Measurements from ENCODE around the gene TMEM154. TPM values are rescaled to one million over a fixed set of nuclear protein-coding genes. Genes with fewer than 3 reads are reported as not detected.

The TMEM154 gene
- total and polyA plus RNA-seq, 4 donors: under 0.01 to 5.4 (median 2.6) TPM

GRCh38 chr4:152575533-152575932 is 104.3 kb downstream of the TMEM154 start:
- no peaks in the 10 kb centered on the region for H3K27me3 ChIP-seq (ENCODE audit: control insufficient read depth in 1 of 2, insufficient read depth in 2 of 2, low read length in 1 of 2)
- ATAC-seq (ENCODE audit: low FRiP score) (no peak), DNase-seq (no peak)
- WGBS, 2 donors: 38 to 43% methylated on average over 1 of the region's 1 CpG
- H3K9me3 ChIP-seq (ENCODE audit: control insufficient read depth, low read length): peaks cover 1% of the 10 kb centered on the region
- no peaks in the 10 kb centered on the region for H3K36me3 ChIP-seq (ENCODE audit: control insufficient read depth in 1 of 2, insufficient read depth in 2 of 2, low read length in 1 of 2)
- no peaks in the 10 kb centered on the region for H3K4me1 ChIP-seq (ENCODE audit: control insufficient read depth in 1 of 2, insufficient read depth in 2 of 2, low read length in 2 of 2)
- H3K27ac ChIP-seq (ENCODE audit: low read depth in 1 of 2, low read length in 2 of 2): no peak overlapping the region
- intact Hi-C loops (cut with DNase I): no loop called here
- H3K4me3 ChIP-seq (ENCODE audit: low read length in 2 of 2): no peak overlapping the region

- no peak for ATAC-seq (ENCODE audit: low FRiP score)
- intact Hi-C loops (cut with DNase I): no loop called here
- 77 to 84% methylated on average over 2 of the region's 2 CpGs for WGBS, 2 donors
Observed at GRCh38 chr4:152573861-152574260, 105.9 kb downstream of the TMEM154 start.

GRCh38 chr4:152572417-152573086 is 107.2 kb downstream of the TMEM154 start:
- DNase-seq: no peak
- intact Hi-C loops (cut with DNase I): no loop called here
- Histone ChIP-seq H3K27ac (ENCODE audit: low read depth in 1 of 2, low read length in 2 of 2) (no peak overlapping the region), H3K4me3 (ENCODE audit: low read length in 2 of 2) (no peak overlapping the region), H3K27me3 (ENCODE audit: control insufficient read depth in 1 of 2, insufficient read depth in 2 of 2, low read length in 1 of 2) (no peaks in the 10 kb centered on the region), H3K4me1 (ENCODE audit: control insufficient read depth in 1 of 2, insufficient read depth in 2 of 2, low read length in 2 of 2) (no peaks in the 10 kb centered on the region), H3K9me3 (ENCODE audit: control insufficient read depth, low read length) (peaks cover 1% of the 10 kb centered on the region), H3K36me3 (ENCODE audit: control insufficient read depth in 1 of 2, insufficient read depth in 2 of 2, low read length in 1 of 2) (no peaks in the 10 kb centered on the region)
- no peak for ATAC-seq (ENCODE audit: low FRiP score)
- WGBS, 2 donors: 72 to 74% methylated on average over 9 of the region's 9 CpGs

More at GRCh38 chr4:152573861-152574260, 105.9 kb downstream of the TMEM154 start:
- H3K27me3 ChIP-seq (ENCODE audit: control insufficient read depth in 1 of 2, insufficient read depth in 2 of 2, low read length in 1 of 2): no peaks in the 10 kb centered on the region
- H3K27ac ChIP-seq (ENCODE audit: low read depth in 1 of 2, low read length in 2 of 2): no peak overlapping the region
- no peaks in the 10 kb centered on the region for H3K4me1 ChIP-seq (ENCODE audit: control insufficient read depth in 1 of 2, insufficient read depth in 2 of 2, low read length in 2 of 2)
- H3K36me3 ChIP-seq (ENCODE audit: control insufficient read depth in 1 of 2, insufficient read depth in 2 of 2, low read length in 1 of 2): no peaks in the 10 kb centered on the region
- no peak overlapping the region for H3K4me3 ChIP-seq (ENCODE audit: low read length in 2 of 2)
- no peak for DNase-seq
- H3K9me3 ChIP-seq (ENCODE audit: control insufficient read depth, low read length): peaks cover 1% of the 10 kb centered on the region

- DNase-seq (no peak), ATAC-seq (ENCODE audit: low FRiP score) (no peak)
- Histone ChIP-seq H3K27me3 (ENCODE audit: control insufficient read depth in 1 of 2, insufficient read depth in 2 of 2, low read length in 1 of 2) (no peaks in the 10 kb centered on the region), H3K9me3 (ENCODE audit: control insufficient read depth, low read length) (peaks cover 1% of the 10 kb centered on the region), H3K27ac (ENCODE audit: low read depth in 1 of 2, low read length in 2 of 2) (no peak overlapping the region), H3K4me3 (ENCODE audit: low read length in 2 of 2) (no peak overlapping the region), H3K36me3 (ENCODE audit: control insufficient read depth in 1 of 2, insufficient read depth in 2 of 2, low read length in 1 of 2) (no peaks in the 10 kb centered on the region), H3K4me1 (ENCODE audit: control insufficient read depth in 1 of 2, insufficient read depth in 2 of 2, low read length in 2 of 2) (no peaks in the 10 kb centered on the region)
- 84 to 98% methylated on average over 1 of the region's 1 CpG for WGBS, 2 donors
- intact Hi-C loops (cut with DNase I): no loop called here
Observed at GRCh38 chr4:152571770-152572169, 108.0 kb downstream of the TMEM154 start.

- Histone ChIP-seq H3K27ac (ENCODE audit: low read depth in 1 of 2, low read length in 2 of 2) (no peak overlapping the region), H3K36me3 (ENCODE audit: control insufficient read depth in 1 of 2, insufficient read depth in 2 of 2, low read length in 1 of 2) (no peaks in the 10 kb centered on the region), H3K4me3 (ENCODE audit: low read length in 2 of 2) (no peak overlapping the region), H3K4me1 (ENCODE audit: control insufficient read depth in 1 of 2, insufficient read depth in 2 of 2, low read length in 2 of 2) (no peaks in the 10 kb centered on the region), H3K9me3 (ENCODE audit: control insufficient read depth, low read length) (peaks cover 1% of the 10 kb centered on the region), H3K27me3 (ENCODE audit: control insufficient read depth in 1 of 2, insufficient read depth in 2 of 2, low read length in 1 of 2) (no peaks in the 10 kb centered on the region)
- intact Hi-C loops (cut with DNase I): no loop called here
- ATAC-seq (ENCODE audit: low FRiP score) (no peak), DNase-seq (no peak)
- WGBS, 2 donors: 78 to 83% methylated on average over 1 of the region's 1 CpG
Observed at GRCh38 chr4:152571296-152571695, 108.5 kb downstream of the TMEM154 start.

Other genes with a start within 250 kb of the TMEM154 start
- gene FBXW7, start 143.9 kb downstream of the TMEM154 start, total RNA-seq: 10 to 100 TPM; 56.3 to 62.7 TPM
- 1 to 10 TPM; 6.5 to 8.7 TPM for gene FBXW7, start 143.9 kb downstream of the TMEM154 start, polyA plus RNA-seq
- gene TIGD4, start 99.7 kb upstream of the TMEM154 start, total RNA-seq: under 1 TPM; 0.30 to 0.32 TPM
- not detected for gene TIGD4, start 99.7 kb upstream of the TMEM154 start, polyA plus RNA-seq
- gene ARFIP1, start 100.0 kb upstream of the TMEM154 start, total RNA-seq: 10 to 100 TPM; 28.9 to 30.4 TPM
- 10 to 100 TPM; 16.5 to 27.8 TPM for gene ARFIP1, start 100.0 kb upstream of the TMEM154 start, polyA plus RNA-seq